HG02588 (cell line): ENCODE measurements around the gene AKR1C2.
"Not testable (repeated sequence)": the region's sequence is repeated elsewhere in the genome, so short reads cannot be mapped to it uniquely, and the experiment has no call there.

ENCODE experiments used
- ATAC-seq: cut with Tn5 transposase; IDR thresholded peaks from one replicate; pipeline ENCODE4 v1.9.1; 2021; ENCODE audit warnings: mild to moderate bottlenecking, moderate library complexity; ENCODE audit not compliant: unreplicated experiment

Gene AKR1C2

GRCh38 chr10:4991463-4991862, 12.2 kb downstream of the AKR1C2 start:
- not testable (repeated sequence) for ATAC-seq

GRCh38 chr10:4990217-4990616, 13.4 kb downstream of the AKR1C2 start:
- ATAC-seq: no peak

- ATAC-seq: not testable (repeated sequence)
Measured at GRCh38 chr10:4988000-4988641, 15.5 kb downstream of the AKR1C2 start.

- ATAC-seq: no peak
Measured at GRCh38 chr10:4984971-4985594, 18.6 kb downstream of the AKR1C2 start.

- ATAC-seq: no peak
Measured at GRCh38 chr10:4984223-4984622, 19.4 kb downstream of the AKR1C2 start.

- no peak for ATAC-seq
Measured at GRCh38 chr10:4983615-4984216, 19.9 kb downstream of the AKR1C2 start.

GRCh38 chr10:4982764-4983226, 20.9 kb downstream of the AKR1C2 start:
- no peak for ATAC-seq

- ATAC-seq: no peak
Measured at GRCh38 chr10:4981722-4982471, 21.8 kb downstream of the AKR1C2 start.

GRCh38 chr10:4980793-4981192, 22.9 kb downstream of the AKR1C2 start:
- no peak for ATAC-seq

GRCh38 chr10:4978870-4979269, 24.8 kb downstream of the AKR1C2 start:
- no peak for ATAC-seq

GRCh38 chr10:4977025-4977424, 26.6 kb downstream of the AKR1C2 start:
- no peak for ATAC-seq

- ATAC-seq: not testable (repeated sequence)
Measured at GRCh38 chr10:4974400-4974799, 29.3 kb downstream of the AKR1C2 start.

GRCh38 chr10:4973294-4973693, 30.4 kb downstream of the AKR1C2 start:
- not testable (repeated sequence) for ATAC-seq

- not testable (repeated sequence) for ATAC-seq
Measured at GRCh38 chr10:4972369-4973142, 31.1 kb downstream of the AKR1C2 start.

- ATAC-seq: not testable (repeated sequence)
Measured at GRCh38 chr10:4970362-4970761, 33.3 kb downstream of the AKR1C2 start.

- ATAC-seq: not testable (repeated sequence)
Measured at GRCh38 chr10:4969289-4969688, 34.4 kb downstream of the AKR1C2 start.

- ATAC-seq: not testable (repeated sequence)
Measured at GRCh38 chr10:4967189-4967588, 36.5 kb downstream of the AKR1C2 start.

GRCh38 chr10:4965763-4966162, 37.9 kb downstream of the AKR1C2 start:
- ATAC-seq: not testable (repeated sequence)

- ATAC-seq: not testable (repeated sequence)
Measured at GRCh38 chr10:4963815-4964154, 39.9 kb downstream of the AKR1C2 start.
